NCI-H2107 treated with DMSO at 0.1 percent for 48 hours (cell line): Measurements from ENCODE around the gene ADCY10.
"Not testable (repeated sequence)": the region's sequence is repeated elsewhere in the genome, so short reads cannot be mapped to it uniquely, and the experiment has no call there.

Source experiments
- DNase-seq: peaks from one replicate; lab custom pipeline; 2025; ENCODE audit not compliant: unreplicated experiment; lab: John Stamatoyannopoulos, UW

ADCY10 gene

DNA sequence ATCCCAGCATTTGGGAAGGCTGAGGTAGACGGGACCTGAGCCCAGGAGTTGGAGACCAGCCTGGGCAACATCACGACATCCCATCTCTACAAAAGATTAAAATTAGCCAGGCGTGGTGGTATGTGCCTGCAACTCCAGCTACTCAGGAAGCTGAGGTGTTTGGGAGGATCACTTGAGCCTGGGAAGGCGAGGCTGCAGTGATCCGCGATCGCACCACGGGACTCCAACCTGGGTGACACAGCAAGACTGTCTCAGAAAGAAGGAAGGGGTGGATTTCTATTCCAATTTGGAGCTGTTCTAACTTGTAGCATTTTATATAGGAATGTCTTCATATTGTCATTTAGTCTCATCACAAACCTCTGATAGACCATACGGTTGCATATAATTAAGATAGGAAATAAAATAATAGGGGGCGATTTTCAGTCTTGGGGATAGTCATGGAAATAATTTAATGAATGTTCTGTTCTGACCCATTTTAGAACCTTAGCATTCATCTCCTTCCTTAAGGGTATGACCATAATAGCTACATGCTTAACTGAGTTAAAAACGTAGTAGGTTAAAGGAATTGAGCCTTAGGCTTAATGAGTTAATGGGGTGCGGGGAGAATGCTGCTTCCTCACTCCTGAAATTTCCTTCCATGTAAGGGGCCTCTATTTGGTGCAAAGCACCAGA, 93.1 kb downstream of the ADCY10 start:
- DNase-seq: no peak

GRCh38 chr1:167819849-167820683, 93.9 kb downstream of the ADCY10 start:
- no peak for DNase-seq

DNA sequence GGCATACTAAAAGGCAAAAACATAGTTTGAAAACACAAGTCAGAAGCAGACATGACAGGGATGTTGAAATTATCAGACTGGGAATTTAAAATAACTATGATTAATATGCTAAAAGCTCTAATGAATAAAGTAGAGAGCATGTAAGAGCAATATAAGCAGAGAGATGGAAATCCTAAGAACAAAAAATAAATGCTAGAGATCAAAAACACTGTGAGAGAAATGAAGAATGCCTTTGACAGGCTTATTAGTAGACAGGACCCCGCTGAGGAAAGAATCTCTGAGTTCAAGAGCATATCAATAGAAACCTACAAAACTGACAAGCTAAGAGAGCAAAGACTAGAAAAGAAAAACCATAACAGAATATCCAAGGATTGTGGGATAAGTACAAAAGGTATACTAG, 98.3 kb downstream of the ADCY10 start:
- no peak for DNase-seq

- DNase-seq: no peak
These were observed 101.0 kb downstream of the ADCY10 start for GRCh38 chr1:167812972-167813371.

- DNase-seq: no peak
These were observed 105.2 kb downstream of the ADCY10 start for GRCh38 chr1:167808690-167809089.

DNA sequence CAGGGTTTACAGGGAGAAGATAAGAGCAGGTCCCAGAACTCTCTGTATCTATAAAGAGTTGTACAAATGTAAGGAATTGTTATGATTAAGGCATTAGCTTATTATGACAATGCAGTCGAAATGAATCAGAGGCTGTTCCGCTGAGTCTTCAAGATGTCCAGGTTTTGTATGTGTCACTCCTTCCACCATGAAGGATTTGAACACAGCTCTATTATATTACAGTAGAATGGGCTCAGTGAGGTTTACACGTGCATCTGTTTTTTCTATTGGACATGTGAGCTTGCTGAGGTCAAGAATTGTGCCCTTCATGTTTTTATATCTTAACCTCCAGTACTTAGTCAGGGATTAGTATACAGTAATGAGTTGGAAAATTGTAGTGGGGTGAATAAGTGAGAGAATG, 105.8 kb downstream of the ADCY10 start:
- no peak for DNase-seq

DNA sequence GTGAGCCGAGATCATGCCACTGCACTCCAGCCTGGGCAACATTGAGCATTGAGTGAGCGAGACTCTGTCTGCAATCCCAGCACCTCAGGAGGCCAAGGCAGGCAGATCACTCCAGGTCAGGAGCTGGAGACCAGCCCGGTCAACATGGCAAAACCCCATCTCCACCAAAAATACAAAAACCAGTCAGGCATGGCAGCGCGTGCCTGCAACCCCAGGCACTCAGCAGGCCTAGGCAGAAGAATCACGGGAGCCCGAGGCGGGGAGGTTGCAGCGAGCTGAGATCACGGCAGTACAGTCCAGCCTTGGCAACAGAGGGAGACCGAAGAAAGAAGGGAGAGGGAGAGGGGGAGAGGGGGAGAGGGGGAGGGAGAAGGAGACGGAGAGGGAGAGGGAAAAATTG, 107.3 kb downstream of the ADCY10 start:
- DNase-seq: not testable (repeated sequence)

DNA sequence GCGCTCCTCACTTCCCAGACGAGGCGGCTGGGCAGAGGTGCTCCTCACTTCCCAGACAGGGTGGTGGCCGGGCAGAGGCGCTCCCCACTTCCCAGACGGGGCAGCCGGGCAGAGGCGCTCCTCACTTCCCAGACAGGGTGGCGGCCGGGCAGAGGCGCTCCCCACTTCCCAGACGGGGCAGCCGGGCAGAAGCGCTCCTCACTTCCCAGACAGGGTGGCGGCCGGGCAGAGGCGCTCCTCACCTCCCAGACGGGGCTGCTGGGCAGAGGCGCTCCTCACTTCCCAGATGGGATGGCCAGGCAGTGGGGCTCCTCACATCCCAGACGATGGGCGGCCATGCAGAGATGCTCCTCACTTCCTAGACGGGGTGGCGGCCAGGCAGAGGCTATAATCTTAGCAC, 107.7 kb downstream of the ADCY10 start:
- DNase-seq: not testable (repeated sequence)

DNA sequence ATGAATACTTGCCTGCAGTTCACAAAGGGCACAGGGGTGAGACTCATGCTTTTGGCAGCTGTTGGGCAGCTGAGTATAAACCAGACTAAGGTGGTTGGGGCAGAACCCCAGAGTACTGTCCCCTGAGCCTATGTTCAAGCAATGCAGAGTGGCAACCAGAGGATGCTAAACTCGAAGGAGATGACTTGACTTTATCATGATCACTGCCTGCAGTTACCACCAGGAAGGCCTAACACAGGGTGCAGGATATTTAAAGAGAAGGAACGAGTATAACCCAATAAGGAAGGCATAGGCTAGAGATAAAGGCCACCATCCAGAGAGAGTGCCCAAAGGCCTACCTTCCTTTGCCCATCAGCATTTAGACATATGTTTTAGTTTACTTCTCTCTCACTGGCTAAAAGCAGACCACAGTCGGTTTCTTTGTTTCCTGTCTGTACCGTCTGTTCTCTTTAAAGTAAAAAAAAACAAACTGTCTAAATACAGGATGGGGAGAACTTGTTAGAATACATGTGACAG, 108.8 kb downstream of the ADCY10 start:
- no peak for DNase-seq

DNA sequence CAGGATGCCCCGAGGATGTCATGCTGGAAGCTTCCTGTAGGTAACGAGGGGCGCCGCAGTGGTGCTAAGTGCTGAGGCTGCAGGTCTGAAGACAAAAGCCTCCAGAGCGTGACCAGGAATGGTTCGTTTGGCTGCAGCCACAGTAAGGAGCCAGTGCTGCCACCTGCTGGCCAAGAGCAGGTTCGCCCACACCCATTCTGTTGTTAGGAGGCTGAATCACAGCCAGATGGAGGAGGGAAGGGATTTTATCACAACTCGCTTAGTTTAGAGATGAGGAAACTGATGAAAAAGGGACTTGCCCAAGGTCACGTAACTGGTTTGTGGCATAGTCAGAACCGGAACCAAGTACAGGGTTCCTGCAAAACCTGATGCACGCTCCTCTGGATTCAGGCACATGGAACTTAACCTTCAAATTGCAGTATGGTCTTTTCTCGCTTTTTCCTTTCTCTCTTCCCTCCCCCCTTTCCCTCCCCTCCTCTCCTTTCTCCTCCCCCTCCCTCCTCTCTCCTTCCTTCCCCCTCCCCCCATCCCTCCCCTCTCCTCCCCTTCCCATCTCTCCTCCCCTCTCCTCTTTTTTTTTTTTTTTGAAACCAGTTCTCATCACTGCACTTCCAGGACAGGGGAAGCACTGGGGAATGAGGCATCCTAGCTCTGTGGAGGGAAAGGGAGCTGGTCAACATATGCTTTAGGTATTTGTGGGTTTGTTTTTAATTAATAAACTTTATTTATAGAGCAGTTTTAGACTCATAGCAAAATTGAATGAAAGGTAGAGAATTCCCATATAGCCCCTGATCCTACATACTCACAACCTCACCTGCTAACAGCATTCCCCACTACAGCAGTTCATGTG, 110.4 kb downstream of the ADCY10 start:
- peak; percentile 74 for DNase-seq

DNA sequence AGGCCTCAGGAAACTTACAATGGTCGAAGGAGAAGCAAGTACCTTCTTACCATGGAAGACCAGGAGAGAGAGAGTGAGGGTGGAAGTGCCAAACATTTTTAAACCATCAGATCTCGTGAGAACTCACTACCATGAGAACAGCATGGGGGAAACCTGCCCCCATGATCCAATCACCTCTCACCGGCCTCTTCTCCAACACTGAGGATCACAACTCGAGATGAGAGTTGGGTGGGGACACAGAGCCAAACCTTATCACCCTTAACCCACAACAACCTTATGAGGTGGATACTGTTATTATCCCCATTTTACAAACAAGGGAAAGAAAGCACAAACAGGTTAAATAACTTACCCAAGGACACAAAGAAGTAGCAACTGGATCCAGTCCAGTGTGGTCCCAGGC, 111.7 kb downstream of the ADCY10 start:
- no peak for DNase-seq

GRCh38 chr1:167800251-167800650, 113.7 kb downstream of the ADCY10 start:
- DNase-seq: no peak

GRCh38 chr1:167799747-167800146, 114.2 kb downstream of the ADCY10 start:
- DNase-seq: no peak

DNA sequence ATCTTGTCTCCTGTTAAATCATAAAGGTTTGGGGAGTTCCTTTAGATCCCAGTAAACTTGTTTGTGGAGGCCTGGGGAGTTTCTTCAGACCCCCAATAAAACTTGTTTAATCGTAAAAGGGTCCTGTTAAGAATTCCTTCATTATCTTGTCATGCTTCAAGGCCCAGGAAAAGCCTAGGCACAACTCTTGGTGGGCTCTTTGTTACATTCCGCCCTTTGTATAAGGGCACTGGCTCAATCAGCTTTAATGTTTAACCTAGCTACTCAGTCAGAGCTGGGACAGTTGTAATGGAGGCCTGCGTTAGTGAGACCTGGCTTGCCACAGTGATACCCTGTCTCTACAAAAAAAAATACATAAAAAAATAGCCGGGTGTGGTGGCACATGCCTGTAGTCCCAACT, 115.0 kb downstream of the ADCY10 start:
- no peak for DNase-seq

DNA sequence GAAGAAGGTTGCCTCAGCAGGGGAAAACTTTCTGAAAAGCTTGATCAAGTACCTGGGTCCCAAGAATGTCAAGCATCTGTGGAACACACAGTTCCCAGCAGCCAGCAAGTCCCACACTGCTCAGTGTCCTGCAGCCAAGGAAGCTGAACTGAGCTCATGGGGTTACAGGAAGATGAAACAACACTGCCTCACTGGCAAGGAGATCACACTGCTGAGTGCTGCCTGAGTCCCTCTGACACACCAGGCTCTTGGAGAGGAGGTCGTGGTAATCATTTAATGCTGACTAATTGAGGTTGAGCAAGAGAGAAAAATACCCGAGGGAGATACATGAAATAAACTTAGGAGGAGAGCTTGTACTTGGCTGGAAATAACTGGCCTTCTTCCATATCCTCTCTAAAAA, 116.9 kb downstream of the ADCY10 start:
- no peak for DNase-seq

DNA sequence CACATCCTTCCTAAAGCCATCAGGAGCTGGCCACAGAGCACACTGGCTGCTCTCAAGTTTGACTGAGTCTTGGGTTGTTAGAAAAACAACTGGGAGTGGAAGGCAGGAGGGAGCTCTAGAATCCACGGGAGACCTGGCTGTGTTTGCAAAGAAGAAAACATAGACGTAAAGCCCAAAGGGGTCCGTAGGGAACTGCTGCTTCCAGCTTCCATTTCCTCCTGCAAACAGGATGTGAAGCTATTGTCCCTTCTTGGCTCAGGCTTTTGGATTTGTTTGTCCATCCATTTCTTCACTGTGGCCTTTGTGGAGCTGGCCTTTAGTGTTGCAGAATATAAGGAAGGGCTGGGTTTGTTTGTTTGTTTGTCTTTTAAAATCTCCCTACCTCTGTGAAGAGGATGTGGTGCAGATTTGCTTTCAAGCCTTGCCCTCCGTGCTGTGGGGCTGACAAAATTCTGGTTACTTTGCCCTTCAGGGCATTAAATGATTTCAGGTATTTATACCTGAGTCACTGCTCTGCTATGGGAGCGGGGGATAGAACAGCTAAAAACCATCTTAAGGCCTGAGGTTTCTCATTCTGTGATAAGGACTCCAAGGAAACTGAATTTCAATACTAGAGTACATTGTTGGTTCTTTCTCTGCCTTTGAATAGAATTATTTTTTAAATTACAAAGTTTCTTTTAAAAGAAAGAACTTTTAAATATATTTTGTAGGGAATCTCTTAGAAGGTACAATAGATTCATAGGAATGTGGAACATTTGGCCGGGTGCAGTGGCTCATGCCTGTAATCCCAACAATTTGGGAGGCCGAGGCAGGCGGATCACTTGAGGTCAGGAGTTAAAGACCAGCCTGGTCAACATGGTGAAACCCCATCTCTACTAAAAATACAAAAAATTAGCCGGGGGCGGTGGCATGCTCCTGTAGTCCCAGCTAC, 117.9 kb downstream of the ADCY10 start:
- no peak for DNase-seq

GRCh38 chr1:167794043-167794442, 119.9 kb downstream of the ADCY10 start:
- DNase-seq: no peak

DNA sequence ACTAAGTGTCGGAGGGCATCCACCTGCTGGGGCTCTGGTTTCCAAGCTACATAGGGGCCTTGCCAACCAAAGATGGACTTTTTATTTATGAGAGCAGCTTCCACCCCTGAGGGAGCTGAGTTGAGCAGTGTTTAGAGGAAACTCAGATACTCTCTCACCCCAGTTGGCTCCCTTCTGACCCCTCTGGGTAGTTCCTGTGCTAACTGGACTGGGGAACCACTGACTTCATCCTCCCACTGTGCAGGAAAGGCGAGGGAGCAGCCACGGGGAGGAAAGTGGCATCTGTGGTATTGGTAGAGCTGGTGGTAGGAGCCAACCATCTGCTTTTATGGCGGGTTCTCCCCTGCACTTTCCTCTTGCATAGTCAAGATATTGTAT, 121.8 kb downstream of the ADCY10 start:
- no peak for DNase-seq

- DNase-seq: no peak
These were observed 122.4 kb downstream of the ADCY10 start for GRCh38 chr1:167791281-167792187.
